Hepatocyte (in vitro differentiated cells): Measurements from ENCODE around the gene SLC27A4. TPM values are rescaled to one million over a fixed set of nuclear protein-coding genes. Genes with fewer than 3 reads are reported as not detected.
A peak's percentile ranks its signal among the peaks of the same experiment; 100 is the strongest.

Experiments
- DNase-seq: peaks from one replicate; pipeline ENCODE4 v3.0.0-alpha.2; 2016; ENCODE audit warnings: low spot score
- H2AFZ ChIP-seq: fragments of 200-600 bp; sonication (generic); 2 replicates; pipeline ENCODE4 v1.6.0; 2016; ENCODE audit warnings: antibody characterized with exemption, mild to moderate bottlenecking
- H3K27ac ChIP-seq: fragments of 200-600 bp; sonication (generic); 2 replicates; pipeline ENCODE4 v1.5.1; 2016; ENCODE audit warnings: mild to moderate bottlenecking
- H3K27me3 ChIP-seq: fragments of 200-600 bp; sonication (generic); 2 replicates; pipeline ENCODE4 v1.6.1; 2016
- H3K36me3 ChIP-seq: fragments of 200-600 bp; sonication (generic); replicated peaks from 2 replicates; pipeline ENCODE4 v1.5.1; 2016; ENCODE audit warnings: low read depth; ENCODE audit not compliant: insufficient read depth
- H3K4me1 ChIP-seq: fragments of 200-600 bp; sonication (generic); 2 replicates; pipeline ENCODE4 v1.5.1; 2016; ENCODE audit warnings: mild to moderate bottlenecking, moderate library complexity; ENCODE audit not compliant: insufficient read depth
- H3K4me2 ChIP-seq: fragments of 200-600 bp; sonication (generic); 2 replicates; pipeline ENCODE4 v1.6.0; 2016
- H3K4me3 ChIP-seq: fragments of 200-600 bp; sonication (generic); 2 replicates; pipeline ENCODE4 v1.5.1; 2016; ENCODE audit warnings: mild to moderate bottlenecking
- H3K79me2 ChIP-seq: fragments of 200-600 bp; sonication (generic); 2 replicates; pipeline ENCODE4 v1.6.0; 2017; ENCODE audit warnings: mild to moderate bottlenecking
- H3K9me2 ChIP-seq: fragments of 200-600 bp; sonication (generic); replicated peaks from 2 replicates; pipeline ENCODE4 v1.6.0; 2017; ENCODE audit warnings: mild to moderate bottlenecking; ENCODE audit not compliant: insufficient read depth
- H3K9me3 ChIP-seq: fragments of 200-600 bp; sonication (generic); 2 replicates; pipeline ENCODE4 v1.5.1; 2016; ENCODE audit warnings: low read depth, mild to moderate bottlenecking
- H4K20me1 ChIP-seq: fragments of 200-600 bp; sonication (generic); 2 replicates; pipeline ENCODE4 v1.6.0; 2016; ENCODE audit warnings: mild to moderate bottlenecking; ENCODE audit not compliant: insufficient read depth, poor library complexity, severe bottlenecking
- EZH2phosphoT487 ChIP-seq: fragments of 200-600 bp; sonication (generic); IDR thresholded peaks from one replicate; pipeline ENCODE4 v1.6.1; 2018; ENCODE audit warnings: antibody characterized with exemption, mild to moderate bottlenecking, low read depth, moderate library complexity; ENCODE audit not compliant: unreplicated experiment, severe bottlenecking
- WGBS: methylation state at CpG from one replicate; pipeline ENCODE4 v1.1.6; 2016; ENCODE audit warnings: low lambda C conversion rate; ENCODE audit errors: missing lambda C conversion rate; 5-methylcytosine and 5-hydroxymethylcytosine counted together
- microRNA counts: library from miRNA; unstranded; fragments of <30 nt; microRNA quantifications from one replicate; lab custom pipeline; 2017
- microRNA-seq: library from miRNA; unstranded; fragments of <30 nt; microRNA quantifications from one replicate; pipeline ENCODE4, GENCODE V29; 2017
- polyA plus RNA-seq: library from polyadenylated mRNA; unstranded; fragments of >200 nt; fragmentation: Nextera tagmentation; extraction: Ambion mirVana; gene quantifications from 2 replicates; pipeline ENCODE4 v1.2.1, GENCODE V29; 2016
- total RNA-seq: library from RNA; depleted of rRNA; stranded (reverse); fragments of >200 nt; gene quantifications from 2 replicates; pipeline ENCODE4 v1.2.3, GENCODE V29; 2014
- TF ChIP-seq, protein P1 (sequence below): fragments of 200-600 bp; sonication (generic); IDR thresholded peaks from 2 replicates; pipeline ENCODE4 v1.5.1; 2016; ENCODE audit warnings: antibody characterized with exemption, mild to moderate bottlenecking; ENCODE audit not compliant: poor library complexity

SLC27A4 gene
- total and polyA plus RNA-seq, 2 experiments from 2014 or later, result 21.9 to 23.4 TPM

DNA sequence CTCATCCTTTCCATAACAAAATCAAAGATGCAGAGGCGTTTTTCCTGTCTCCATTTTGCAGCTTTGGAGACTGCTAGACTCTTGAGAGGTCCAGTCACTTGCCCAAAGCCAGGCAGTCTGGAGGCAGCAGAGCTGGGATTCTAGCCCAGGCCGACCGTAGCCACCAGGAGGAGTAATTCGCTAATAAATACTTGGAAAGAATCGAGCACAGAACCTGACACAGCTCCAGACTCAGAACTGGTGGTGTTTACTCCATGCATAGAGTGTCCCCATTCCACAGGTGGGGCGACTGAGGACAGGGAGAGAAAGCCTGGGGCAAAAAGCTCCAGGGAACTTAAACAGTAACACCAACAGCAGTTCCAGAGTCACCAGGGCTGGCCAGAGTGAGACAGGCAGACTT, 69.7 kb downstream of the SLC27A4 start:
- no peak for DNase-seq
- TF ChIP-seq, protein P1, sequence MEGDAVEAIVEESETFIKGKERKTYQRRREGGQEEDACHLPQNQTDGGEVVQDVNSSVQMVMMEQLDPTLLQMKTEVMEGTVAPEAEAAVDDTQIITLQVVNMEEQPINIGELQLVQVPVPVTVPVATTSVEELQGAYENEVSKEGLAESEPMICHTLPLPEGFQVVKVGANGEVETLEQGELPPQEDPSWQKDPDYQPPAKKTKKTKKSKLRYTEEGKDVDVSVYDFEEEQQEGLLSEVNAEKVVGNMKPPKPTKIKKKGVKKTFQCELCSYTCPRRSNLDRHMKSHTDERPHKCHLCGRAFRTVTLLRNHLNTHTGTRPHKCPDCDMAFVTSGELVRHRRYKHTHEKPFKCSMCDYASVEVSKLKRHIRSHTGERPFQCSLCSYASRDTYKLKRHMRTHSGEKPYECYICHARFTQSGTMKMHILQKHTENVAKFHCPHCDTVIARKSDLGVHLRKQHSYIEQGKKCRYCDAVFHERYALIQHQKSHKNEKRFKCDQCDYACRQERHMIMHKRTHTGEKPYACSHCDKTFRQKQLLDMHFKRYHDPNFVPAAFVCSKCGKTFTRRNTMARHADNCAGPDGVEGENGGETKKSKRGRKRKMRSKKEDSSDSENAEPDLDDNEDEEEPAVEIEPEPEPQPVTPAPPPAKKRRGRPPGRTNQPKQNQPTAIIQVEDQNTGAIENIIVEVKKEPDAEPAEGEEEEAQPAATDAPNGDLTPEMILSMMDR, result peak; percentile 12
- TF ChIP-seq EZH2phosphoT487, result no peak

More for the DNA sequence above, 69.7 kb downstream of the SLC27A4 start:
- no peaks in the 10 kb centered on the region for H3K9me3 ChIP-seq
- H3K4me3 ChIP-seq, result no peak overlapping the region
- no peaks in the 10 kb centered on the region for H3K9me2 ChIP-seq
- no peaks in the 10 kb centered on the region for H3K36me3 ChIP-seq
- 39% methylated on average over 6 of the region's 6 CpGs for WGBS
- H3K27me3 ChIP-seq, result peaks cover 24% of the 10 kb centered on the region
- H4K20me1 ChIP-seq, result no peaks in the 10 kb centered on the region
- H3K4me1 ChIP-seq, result no peaks in the 10 kb centered on the region
- no peak overlapping the region for H3K4me2 ChIP-seq
- no peak overlapping the region for H3K27ac ChIP-seq
- no peaks in the 10 kb centered on the region for H3K79me2 ChIP-seq
- no peak overlapping the region for H2AFZ ChIP-seq

MicroRNAs encoded within 50 kb of the gene (microRNA counts, 767-probe panel; counts per million panel counts)
- not detected for microRNA hsa-miR-219-2-3p (lab: Ali Mortazavi, UCI)

Small RNAs within 50 kb of the gene (microRNA-seq; reads per million reads assigned to microRNA genes)
- not detected for gene MIR219B

Other genes with a start within 250 kb of the SLC27A4 start
- gene PTGES2, start 212.8 kb upstream of the SLC27A4 start, total RNA-seq, result 29.4 and 36.5 TPM in 2 replicates
- gene PTGES2, start 212.8 kb upstream of the SLC27A4 start, polyA plus RNA-seq, result 68.1 and 81.7 TPM in 2 replicates
- gene LCN2, start 191.1 kb upstream of the SLC27A4 start, total RNA-seq, result 5.3 and 14.3 TPM in 2 replicates
- 5.6 and 12.8 TPM in 2 replicates for gene LCN2, start 191.1 kb upstream of the SLC27A4 start, polyA plus RNA-seq
- gene BBLN, start 180.3 kb upstream of the SLC27A4 start, total RNA-seq, result 88.1 and 102 TPM in 2 replicates
- gene BBLN, start 180.3 kb upstream of the SLC27A4 start, polyA plus RNA-seq, result 86.6 and 92.6 TPM in 2 replicates
- gene CIZ1, start 149.0 kb upstream of the SLC27A4 start, total RNA-seq, result 31.0 and 31.1 TPM in 2 replicates
- 85.6 and 91.0 TPM in 2 replicates for gene CIZ1, start 149.0 kb upstream of the SLC27A4 start, polyA plus RNA-seq
- 13.4 and 14.4 TPM in 2 replicates for gene DNM1, start 137.1 kb upstream of the SLC27A4 start, total RNA-seq
- 37.2 and 40.6 TPM in 2 replicates for gene DNM1, start 137.1 kb upstream of the SLC27A4 start, polyA plus RNA-seq
- 76.4 and 79.9 TPM in 2 replicates for gene GOLGA2, start 64.5 kb upstream of the SLC27A4 start, total RNA-seq
- gene GOLGA2, start 64.5 kb upstream of the SLC27A4 start, polyA plus RNA-seq, result 37.6 and 59.2 TPM in 2 replicates
- 29.0 and 33.0 TPM in 2 replicates for gene SWI5, start 64.3 kb upstream of the SLC27A4 start, total RNA-seq
- 55.7 and 58.4 TPM in 2 replicates for gene SWI5, start 64.3 kb upstream of the SLC27A4 start, polyA plus RNA-seq
- 15.1 and 17.4 TPM in 2 replicates for gene TRUB2, start 18.1 kb upstream of the SLC27A4 start, total RNA-seq
- 44.5 and 50.9 TPM in 2 replicates for gene TRUB2, start 18.1 kb upstream of the SLC27A4 start, polyA plus RNA-seq
- 38.2 and 40.9 TPM in 2 replicates for gene COQ4, start 17.7 kb upstream of the SLC27A4 start, total RNA-seq
- 35.2 and 42.8 TPM in 2 replicates for gene COQ4, start 17.7 kb upstream of the SLC27A4 start, polyA plus RNA-seq
- gene URM1, start 30.8 kb downstream of the SLC27A4 start, total RNA-seq, result 32.7 and 33.8 TPM in 2 replicates
- gene URM1, start 30.8 kb downstream of the SLC27A4 start, polyA plus RNA-seq, result 55.7 and 66.7 TPM in 2 replicates
- 49.2 and 51.6 TPM in 2 replicates for gene CERCAM, start 80.3 kb downstream of the SLC27A4 start, total RNA-seq
- 112 and 117 TPM in 2 replicates for gene CERCAM, start 80.3 kb downstream of the SLC27A4 start, polyA plus RNA-seq
- gene ODF2, start 115.5 kb downstream of the SLC27A4 start, total RNA-seq, result 18.5 and 20.5 TPM in 2 replicates
- 18.4 and 25.4 TPM in 2 replicates for gene ODF2, start 115.5 kb downstream of the SLC27A4 start, polyA plus RNA-seq
- 19.5 and 22.6 TPM in 2 replicates for gene GLE1, start 164.2 kb downstream of the SLC27A4 start, total RNA-seq
- 13.3 and 15.1 TPM in 2 replicates for gene GLE1, start 164.2 kb downstream of the SLC27A4 start, polyA plus RNA-seq
- 182 and 184 TPM in 2 replicates for gene SPTAN1, start 212.1 kb downstream of the SLC27A4 start, total RNA-seq
- 123 and 144 TPM in 2 replicates for gene SPTAN1, start 212.1 kb downstream of the SLC27A4 start, polyA plus RNA-seq